Muscle layer of duodenum (tissue), 2 donors: ENCODE measurements around the gene DERA.
"Not testable (repeated sequence)": the region's sequence is repeated elsewhere in the genome, so short reads cannot be mapped to it uniquely, and the experiment has no call there.

Source experiments
- H3K27ac ChIP-seq: one replicate; pipeline ENCODE4 v1.7.0; 2013; ENCODE audit warnings: mild to moderate bottlenecking, low read length
- H3K27me3 ChIP-seq: one replicate; pipeline ENCODE4 v1.7.0; 2013; ENCODE audit warnings: low read depth, mild to moderate bottlenecking, control low read depth, low read length
- H3K36me3 ChIP-seq, 2 donors: one replicate each; pipeline ENCODE4 v1.7.0; 2013; ENCODE audit warnings: low read length in 2 of 2, control low read depth in 1 of 2, mild to moderate bottlenecking in 1 of 2; ENCODE audit not compliant: insufficient read depth in 2 of 2, control insufficient read depth in 1 of 2
- H3K4me1 ChIP-seq, 2 donors: one replicate each; pipeline ENCODE4 v1.7.0; 2013; ENCODE audit warnings: low read length in 2 of 2, mild to moderate bottlenecking in 2 of 2, control low read depth in 1 of 2, moderate library complexity in 1 of 2; ENCODE audit not compliant: insufficient read depth in 2 of 2, control insufficient read depth in 1 of 2
- H3K4me3 ChIP-seq, 2 donors: one replicate each; pipeline ENCODE4 v1.7.0; 2013; ENCODE audit warnings: low read length in 2 of 2, low read depth in 1 of 2, mild to moderate bottlenecking in 1 of 2
- H3K9me3 ChIP-seq, 2 donors: one replicate each; pipeline ENCODE4 v1.7.0; 2013; ENCODE audit warnings: low read length in 2 of 2, control low read depth in 1 of 2, mild to moderate bottlenecking in 1 of 2; ENCODE audit not compliant: control insufficient read depth in 1 of 2
- donor health status: healthy.

Gene DERA

GRCh38 chr12:16014394-16014793 is 103.3 kb downstream of the DERA start:
- not testable (repeated sequence) for H3K9me3 ChIP-seq, H3K27me3 ChIP-seq, H3K4me1 ChIP-seq, H3K27ac ChIP-seq, H3K4me3 ChIP-seq
- peaks cover 4 to 15% of the 10 kb centered on the region in 2 donors for H3K36me3 ChIP-seq

- peaks cover 0 to 4% of the 10 kb centered on the region in 2 donors for H3K9me3 ChIP-seq
- H3K36me3 ChIP-seq = peaks cover 4 to 24% of the 10 kb centered on the region in 2 donors
- H3K4me3 ChIP-seq = no peak overlapping the region
Observed at GRCh38 chr12:16016748-16017147, 105.6 kb downstream of the DERA start.

GRCh38 chr12:16018306-16018705 is 107.2 kb downstream of the DERA start:
- H3K27me3 ChIP-seq = no peaks in the 10 kb centered on the region
- peaks cover 4 to 31% of the 10 kb centered on the region in 2 donors for H3K36me3 ChIP-seq
- H3K27ac ChIP-seq = no peak overlapping the region

More at GRCh38 chr12:16016748-16017147, 105.6 kb downstream of the DERA start:
- Histone ChIP-seq H3K4me1 (peaks cover 0 to 7% of the 10 kb centered on the region in 2 donors), H3K27ac (no peak overlapping the region), H3K27me3 (no peaks in the 10 kb centered on the region)

GRCh38 chr12:16019136-16019535 is 108.0 kb downstream of the DERA start:
- Histone ChIP-seq H3K36me3 (peaks cover 4 to 30% of the 10 kb centered on the region in 2 donors), H3K27me3 (no peaks in the 10 kb centered on the region)

More at GRCh38 chr12:16018306-16018705, 107.2 kb downstream of the DERA start:
- H3K4me3 ChIP-seq = no peak overlapping the region
- no peaks in the 10 kb centered on the region for H3K4me1 ChIP-seq
- peaks cover 0 to 4% of the 10 kb centered on the region in 2 donors for H3K9me3 ChIP-seq

GRCh38 chr12:16020031-16020430 is 108.9 kb downstream of the DERA start:
- no peaks in the 10 kb centered on the region for H3K27me3 ChIP-seq

More at GRCh38 chr12:16019136-16019535, 108.0 kb downstream of the DERA start:
- Histone ChIP-seq H3K4me1 (no peaks in the 10 kb centered on the region), H3K27ac (no peak overlapping the region), H3K4me3 (no peak overlapping the region), H3K9me3 (peaks cover 0 to 3% of the 10 kb centered on the region in 2 donors)

GRCh38 chr12:16021026-16021425 is 109.9 kb downstream of the DERA start:
- Histone ChIP-seq H3K36me3 (peaks cover 0 to 17% of the 10 kb centered on the region in 2 donors), H3K4me3 (no peak overlapping the region), H3K9me3 (no peaks in the 10 kb centered on the region), H3K27ac (no peak overlapping the region), H3K4me1 (no peaks in the 10 kb centered on the region), H3K27me3 (no peaks in the 10 kb centered on the region)

More at GRCh38 chr12:16020031-16020430, 108.9 kb downstream of the DERA start:
- Histone ChIP-seq H3K9me3 (no peaks in the 10 kb centered on the region), H3K27ac (no peak overlapping the region), H3K4me1 (no peaks in the 10 kb centered on the region), H3K36me3 (peaks cover 4 to 21% of the 10 kb centered on the region in 2 donors), H3K4me3 (no peak overlapping the region)

- Histone ChIP-seq H3K27me3 (no peaks in the 10 kb centered on the region), H3K4me1 (no peaks in the 10 kb centered on the region), H3K27ac (no peak overlapping the region)
Observed at GRCh38 chr12:16021676-16022075, 110.5 kb downstream of the DERA start.

GRCh38 chr12:16027002-16027401 is 115.9 kb downstream of the DERA start:
- Histone ChIP-seq H3K27me3 (no peaks in the 10 kb centered on the region), H3K27ac (no peak overlapping the region), H3K9me3 (no peaks in the 10 kb centered on the region), H3K4me3 (no peak overlapping the region), H3K4me1 (no peaks in the 10 kb centered on the region), H3K36me3 (peaks cover 6 to 17% of the 10 kb centered on the region in 2 donors)

More at GRCh38 chr12:16021676-16022075, 110.5 kb downstream of the DERA start:
- H3K36me3 ChIP-seq = peaks cover 0 to 17% of the 10 kb centered on the region in 2 donors
- H3K9me3 ChIP-seq = no peaks in the 10 kb centered on the region
- H3K4me3 ChIP-seq = no peak overlapping the region

- Histone ChIP-seq H3K36me3 (peaks cover 13 to 15% of the 10 kb centered on the region in 2 donors), H3K4me3 (no peak overlapping the region), H3K9me3 (no peaks in the 10 kb centered on the region), H3K4me1 (no peaks in the 10 kb centered on the region), H3K27me3 (no peaks in the 10 kb centered on the region), H3K27ac (no peak overlapping the region)
Observed at GRCh38 chr12:16030744-16031143, 119.6 kb downstream of the DERA start.

- H3K27ac ChIP-seq = no peak overlapping the region
- H3K4me3 ChIP-seq = no peak overlapping the region
Observed at GRCh38 chr12:16034136-16034817, 123.1 kb downstream of the DERA start.

GRCh38 chr12:16036073-16036472 is 124.9 kb downstream of the DERA start:
- Histone ChIP-seq H3K9me3 (no peaks in the 10 kb centered on the region), H3K27ac (no peak overlapping the region), H3K27me3 (no peaks in the 10 kb centered on the region), H3K36me3 (peaks cover 21 to 33% of the 10 kb centered on the region in 2 donors), H3K4me3 (no peak overlapping the region), H3K4me1 (no peaks in the 10 kb centered on the region)

More at GRCh38 chr12:16034136-16034817, 123.1 kb downstream of the DERA start:
- Histone ChIP-seq H3K9me3 (no peaks in the 10 kb centered on the region), H3K4me1 (no peaks in the 10 kb centered on the region), H3K36me3 (peaks cover 21 to 30% of the 10 kb centered on the region in 2 donors), H3K27me3 (no peaks in the 10 kb centered on the region)
